Nephron progenitor cell (in vitro differentiated cells): ENCODE measurements around the gene U2SURP.

Experiments
- DNase-seq: peaks from one replicate; pipeline ENCODE4 v3.0.0; 2021
- H3K27ac Mint-ChIP-seq: 2 replicates; pipeline ENCODE4 v1.8.0; 2021; ENCODE audit warnings: mild to moderate bottlenecking, moderate library complexity, mixed read lengths
- H3K27me3 Mint-ChIP-seq: 2 replicates; pipeline ENCODE4 v1.8.0; 2021; ENCODE audit warnings: mild to moderate bottlenecking, low read depth, mixed read lengths; ENCODE audit not compliant: poor library complexity
- H3K36me3 Mint-ChIP-seq: 2 replicates; pipeline ENCODE4 v1.8.0; 2021; ENCODE audit warnings: low read depth, mixed read lengths
- H3K4me1 Mint-ChIP-seq: 2 replicates; pipeline ENCODE4 v1.8.0; 2021; ENCODE audit warnings: mixed read lengths
- H3K4me3 Mint-ChIP-seq: 2 replicates; pipeline ENCODE4 v1.8.0; 2021; ENCODE audit warnings: mild to moderate bottlenecking, moderate library complexity, mixed read lengths
- H3K9me3 Mint-ChIP-seq: 2 replicates; pipeline ENCODE4 v1.8.0; 2021; ENCODE audit warnings: mild to moderate bottlenecking, moderate library complexity, mixed read lengths
- TF ChIP-seq, protein P1 (sequence below): fragments of 200-600 bp; sonication (generic); IDR thresholded peaks from 2 replicates; pipeline ENCODE4 v1.5.0; 2021; ENCODE audit warnings: antibody characterized with exemption

U2SURP gene

DNA sequence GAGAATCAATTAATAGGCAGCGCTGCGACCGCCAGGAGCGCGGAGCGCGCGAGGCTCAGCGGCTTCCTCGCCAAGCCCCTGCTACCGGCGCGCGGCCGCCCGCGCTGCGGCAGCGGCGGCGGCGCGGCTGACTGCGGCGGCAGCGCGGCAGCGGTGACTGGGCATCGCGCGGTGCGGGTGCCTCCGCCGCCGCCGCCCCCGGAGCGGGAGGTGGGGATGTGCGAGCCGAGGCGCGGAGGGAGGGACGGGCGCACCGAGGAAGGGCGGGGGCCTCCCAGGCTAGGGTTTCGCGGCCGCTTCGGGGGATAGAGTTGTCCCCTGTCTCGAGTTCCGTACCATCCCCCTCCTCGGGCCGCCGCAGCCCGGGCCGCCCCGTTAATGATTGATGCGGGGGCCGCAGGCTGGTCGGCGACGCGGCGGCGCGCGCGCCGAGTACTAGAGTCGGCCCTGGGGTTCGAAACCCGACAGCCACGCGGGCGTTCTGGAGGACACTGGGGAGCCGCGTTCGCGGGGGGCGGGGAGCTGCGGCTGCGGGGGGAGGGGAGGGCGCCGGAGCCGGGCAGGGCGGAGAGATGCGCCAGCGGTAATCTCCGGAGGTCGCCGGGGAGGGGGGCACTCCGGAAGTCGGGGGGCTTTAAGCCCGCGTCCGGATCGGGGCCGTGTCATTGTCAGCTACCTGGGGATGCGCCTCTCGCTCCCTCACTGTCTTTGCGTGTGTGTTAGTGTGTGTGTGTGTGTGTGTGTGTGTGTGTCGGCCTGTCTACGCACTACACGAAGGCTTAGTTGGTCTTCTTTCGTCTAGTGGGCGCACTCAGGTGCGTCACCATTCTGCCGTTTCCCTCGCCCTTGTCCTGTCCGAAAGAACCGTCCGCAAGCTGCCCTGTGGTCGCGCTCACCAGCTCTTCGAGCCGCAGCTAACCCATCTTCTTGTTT is 37.6 kb upstream of the U2SURP start, which contains the start of gene PAQR9:
TSS of gene PAQR9 (minus strand) at position 159 of the 933 bp plus-strand sequence. CDS start 338 bp downstream, outside the sequence.
- TF ChIP-seq, protein P1, sequence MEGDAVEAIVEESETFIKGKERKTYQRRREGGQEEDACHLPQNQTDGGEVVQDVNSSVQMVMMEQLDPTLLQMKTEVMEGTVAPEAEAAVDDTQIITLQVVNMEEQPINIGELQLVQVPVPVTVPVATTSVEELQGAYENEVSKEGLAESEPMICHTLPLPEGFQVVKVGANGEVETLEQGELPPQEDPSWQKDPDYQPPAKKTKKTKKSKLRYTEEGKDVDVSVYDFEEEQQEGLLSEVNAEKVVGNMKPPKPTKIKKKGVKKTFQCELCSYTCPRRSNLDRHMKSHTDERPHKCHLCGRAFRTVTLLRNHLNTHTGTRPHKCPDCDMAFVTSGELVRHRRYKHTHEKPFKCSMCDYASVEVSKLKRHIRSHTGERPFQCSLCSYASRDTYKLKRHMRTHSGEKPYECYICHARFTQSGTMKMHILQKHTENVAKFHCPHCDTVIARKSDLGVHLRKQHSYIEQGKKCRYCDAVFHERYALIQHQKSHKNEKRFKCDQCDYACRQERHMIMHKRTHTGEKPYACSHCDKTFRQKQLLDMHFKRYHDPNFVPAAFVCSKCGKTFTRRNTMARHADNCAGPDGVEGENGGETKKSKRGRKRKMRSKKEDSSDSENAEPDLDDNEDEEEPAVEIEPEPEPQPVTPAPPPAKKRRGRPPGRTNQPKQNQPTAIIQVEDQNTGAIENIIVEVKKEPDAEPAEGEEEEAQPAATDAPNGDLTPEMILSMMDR, result no peak
- H3K9me3 Mint-ChIP-seq, result peaks cover 6% of the 10 kb centered on the region
- DNase-seq, result peak; percentile 81
- H3K27ac Mint-ChIP-seq, result no peak within 1 kb of the TSS
- peak within 1 kb of the TSS; percentile 92 for H3K4me3 Mint-ChIP-seq
- peaks cover 8% of the 10 kb centered on the region for H3K36me3 Mint-ChIP-seq
- H3K4me1 Mint-ChIP-seq, result peaks cover 28% of the 10 kb centered on the region
- H3K27me3 Mint-ChIP-seq, result peaks cover 30% of the 10 kb centered on the region

DNA sequence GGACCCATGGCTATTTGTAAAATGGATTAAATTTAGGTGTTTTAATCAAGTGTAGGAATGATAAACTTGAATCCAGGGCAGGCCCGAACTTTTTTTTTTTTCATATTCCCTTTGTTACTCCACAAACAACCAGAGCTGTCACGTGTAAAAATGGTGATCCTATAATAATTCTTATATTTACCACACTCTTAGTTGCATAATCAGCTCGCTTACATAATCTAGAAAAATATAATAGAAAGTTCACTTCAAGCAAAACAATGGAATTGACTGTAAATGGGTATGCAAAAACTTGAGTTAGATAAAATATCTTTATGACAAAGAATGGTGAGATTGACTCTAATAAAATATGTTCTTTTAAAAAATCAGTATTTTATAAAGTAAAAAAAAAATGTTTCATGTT is 35.8 kb upstream of the U2SURP start:
- no peak for DNase-seq
- H3K36me3 Mint-ChIP-seq, result peaks cover 8% of the 10 kb centered on the region
- peaks cover 6% of the 10 kb centered on the region for H3K9me3 Mint-ChIP-seq
- H3K4me1 Mint-ChIP-seq, result peaks cover 28% of the 10 kb centered on the region
- no peak overlapping the region for H3K27ac Mint-ChIP-seq
- no peak overlapping the region for H3K4me3 Mint-ChIP-seq
- peaks cover 37% of the 10 kb centered on the region for H3K27me3 Mint-ChIP-seq
- TF ChIP-seq, protein P1, result no peak

GRCh38 chr3:142966808-142967207 is 34.6 kb upstream of the U2SURP start:
- no peak overlapping the region for H3K4me3 Mint-ChIP-seq
- H3K27me3 Mint-ChIP-seq, result peaks cover 34% of the 10 kb centered on the region
- H3K36me3 Mint-ChIP-seq, result peaks cover 6% of the 10 kb centered on the region
- H3K9me3 Mint-ChIP-seq, result peaks cover 5% of the 10 kb centered on the region
- TF ChIP-seq, protein P1, result no peak
- DNase-seq, result no peak
- H3K4me1 Mint-ChIP-seq, result peaks cover 20% of the 10 kb centered on the region
- no peak overlapping the region for H3K27ac Mint-ChIP-seq

- H3K27me3 Mint-ChIP-seq, result peaks cover 27% of the 10 kb centered on the region
- no peaks in the 10 kb centered on the region for H3K36me3 Mint-ChIP-seq
- no peak for DNase-seq
- H3K4me1 Mint-ChIP-seq, result peaks cover 20% of the 10 kb centered on the region
- no peak overlapping the region for H3K27ac Mint-ChIP-seq
- TF ChIP-seq, protein P1, result no peak
- H3K4me3 Mint-ChIP-seq, result no peak overlapping the region
- H3K9me3 Mint-ChIP-seq, result no peaks in the 10 kb centered on the region
Measured at GRCh38 chr3:142968319-142969025, 32.9 kb upstream of the U2SURP start.

- no peak overlapping the region for H3K27ac Mint-ChIP-seq
- no peaks in the 10 kb centered on the region for H3K9me3 Mint-ChIP-seq
- peaks cover 13% of the 10 kb centered on the region for H3K4me1 Mint-ChIP-seq
- peaks cover 19% of the 10 kb centered on the region for H3K27me3 Mint-ChIP-seq
- no peak for DNase-seq
- H3K4me3 Mint-ChIP-seq, result no peak overlapping the region
- no peaks in the 10 kb centered on the region for H3K36me3 Mint-ChIP-seq
- TF ChIP-seq, protein P1, result no peak
Measured at GRCh38 chr3:142971431-142971830, 29.9 kb upstream of the U2SURP start.
